Upper lobe of left lung (tissue), 6 donors: ENCODE data around the gene ARID4B. TPM values are rescaled to one million over a fixed set of nuclear protein-coding genes. Genes with fewer than 3 reads are reported as not detected.

Source experiments
- ATAC-seq, 2 donors: fragments of 200-7000 bp; cut with Tn5 transposase; one replicate each; pipeline ENCODE4 v1.9.1; 2022; ENCODE audit warnings: mild to moderate bottlenecking in 2 of 2, moderate library complexity in 2 of 2; ENCODE audit not compliant: low FRiP score in 2 of 2
- DNase-seq, 2 donors: peaks; one replicate each; pipeline ENCODE4 v3.0.0-alpha.2; 2019 to 2020
- H3K27ac ChIP-seq, 4 donors: fragments of 200-600 bp; sonication (generic); one replicate each; pipeline ENCODE4 v1.5.1; 2016 to 2019
- H3K27me3 ChIP-seq, 4 donors: fragments of 200-600 bp; sonication (generic); one replicate each; pipeline ENCODE4 v1.5.1; 2017 to 2019
- H3K36me3 ChIP-seq, 4 donors: fragments of 200-600 bp; sonication (generic); one replicate each; pipeline ENCODE4 v1.5.1; 2016 to 2019
- H3K4me1 ChIP-seq, 4 donors: fragments of 200-600 bp; sonication (generic); one replicate each; pipeline ENCODE4 v1.5.1; 2018 to 2019
- H3K4me3 ChIP-seq, 4 donors: fragments of 200-600 bp; sonication (generic); one replicate each; pipeline ENCODE4 v1.5.1; 2017 to 2019; ENCODE audit warnings: mild to moderate bottlenecking in 2 of 4, moderate library complexity in 1 of 4
- H3K9me3 ChIP-seq, 4 donors: fragments of 200-600 bp; sonication (generic); one replicate each; pipeline ENCODE4 v1.5.1; 2018 to 2019
- CTCF ChIP-seq, 6 experiments: fragments of 450-650 bp in 4 of 6; fragments of 200-600 bp in 2 of 6; sonication (generic) in 2 of 6; IDR thresholded peaks; one replicate each; pipeline ENCODE4 v1.5.1; 2016 to 2019; ENCODE audit warnings: antibody characterized with exemption in 6 of 6
- EP300 ChIP-seq, 4 donors: sonication (generic); formaldehyde crosslinking; IDR thresholded peaks; one replicate each; pipeline ENCODE4 v1.5.1; 2017; ENCODE audit warnings: antibody characterized with exemption in 4 of 4, control low read depth in 2 of 4
- POLR2A ChIP-seq, 4 donors: fragments of 450-650 bp; IDR thresholded peaks; one replicate each; pipeline ENCODE4 v1.5.1; 2016 to 2017; ENCODE audit warnings: antibody characterized with exemption in 4 of 4, mild to moderate bottlenecking in 2 of 4
- POLR2AphosphoS5 ChIP-seq, 2 donors: sonication (generic); formaldehyde crosslinking; IDR thresholded peaks; one replicate each; pipeline ENCODE4 v1.5.1; 2017; ENCODE audit warnings: antibody characterized with exemption in 2 of 2
- WGBS, 2 donors: methylation state at CpG; one replicate each; pipeline ENCODE4 v1.1.5; 2017 to 2018; 5-methylcytosine and 5-hydroxymethylcytosine counted together
- total RNA-seq, 6 donors: library from RNA; depleted of rRNA in 4 of 6; stranded (reverse); fragments of >200 nt in 4 of 6; gene quantifications; one replicate each; pipeline versions ENCODE4 v1.1.0 to v1.2.1, GENCODE V29; 2016 to 2021
- donor health status: DM: no; HTN: no; CAD: no; lungs with moderate emphysema.
- donor health status: DM: no; HTN: yes; CAD: no; lungs with severe emphysema.

Gene ARID4B
- total RNA-seq, 6 donors from 2014 or later = 31.1 to 90.1 (median 51.3) TPM

- DNase-seq (no peak), ATAC-seq (no peak)
- Histone ChIP-seq H3K27ac (no peak overlapping the region), H3K4me1 (peaks cover 0 to 13% (median 0%) of the 10 kb centered on the region in 4 donors), H3K36me3 (peaks cover 3 to 52% (median 22%) of the 10 kb centered on the region in 4 donors), H3K4me3 (no peak overlapping the region), H3K9me3 (no peaks in the 10 kb centered on the region), H3K27me3 (no peaks in the 10 kb centered on the region)
- 95% methylated on average over 4 of the region's 4 CpGs for WGBS, 2 donors
- no peak for TF ChIP-seq EP300 (IDR thresholded peaks at IDR 0.05)
- no peak for TF ChIP-seq CTCF (IDR thresholded peaks at IDR 0.05)
- no peak for TF ChIP-seq POLR2AphosphoS5 (IDR thresholded peaks at IDR 0.05)
- no peak for TF ChIP-seq POLR2A (IDR thresholded peaks at IDR 0.05)
Observed at GRCh38 chr1:235238558-235238957, 89.4 kb downstream of the ARID4B start.

DNA sequence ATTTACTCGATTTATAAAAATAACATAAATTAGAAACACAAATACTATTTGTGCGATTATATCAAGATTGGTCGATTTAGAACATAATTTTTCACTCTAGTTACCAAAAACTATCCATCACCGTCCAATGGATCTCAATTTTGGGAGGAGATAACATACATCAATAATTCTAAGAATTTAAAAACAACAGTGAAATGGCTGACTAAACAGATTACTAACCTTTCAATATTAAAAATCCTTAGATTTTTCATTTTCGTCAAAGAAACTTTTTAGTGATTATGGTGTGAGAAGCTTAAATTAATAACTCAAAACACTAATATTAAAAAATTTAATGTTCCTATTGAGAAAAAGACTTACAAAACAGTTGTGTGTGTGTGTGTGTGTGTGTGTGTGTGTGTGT, 91.9 kb downstream of the ARID4B start:
- Histone ChIP-seq H3K27ac (no peak overlapping the region), H3K4me1 (peaks cover 0 to 10% (median 0%) of the 10 kb centered on the region in 4 donors), H3K27me3 (no peaks in the 10 kb centered on the region), H3K9me3 (no peaks in the 10 kb centered on the region), H3K4me3 (no peak overlapping the region), H3K36me3 (peaks cover 3 to 64% (median 23%) of the 10 kb centered on the region in 4 donors)
- DNase-seq (no peak), ATAC-seq (no peak)
- WGBS, 2 donors = 91 to 96% methylated on average over 5 of the region's 5 CpGs
- no peak for TF ChIP-seq EP300 (IDR thresholded peaks at IDR 0.05)
- TF ChIP-seq POLR2A (IDR thresholded peaks at IDR 0.05) = no peak
- TF ChIP-seq CTCF (IDR thresholded peaks at IDR 0.05) = no peak
- no peak for TF ChIP-seq POLR2AphosphoS5 (IDR thresholded peaks at IDR 0.05)

- H3K36me3 ChIP-seq = peaks cover 0 to 73% (median 20%) of the 10 kb centered on the region in 4 donors
- H3K4me3 ChIP-seq = no peak overlapping the region
- no peaks in the 10 kb centered on the region for H3K27me3 ChIP-seq
- no peak overlapping the region for H3K27ac ChIP-seq
- DNase-seq (no peak), ATAC-seq (no peak)
- 92 to 97% methylated on average over 2 of the region's 2 CpGs for WGBS, 2 donors
- TF ChIP-seq POLR2AphosphoS5 (IDR thresholded peaks at IDR 0.05) (no peak), CTCF (IDR thresholded peaks at IDR 0.05) (no peak), POLR2A (IDR thresholded peaks at IDR 0.05) (no peak), EP300 (IDR thresholded peaks at IDR 0.05) (no peak)
- no peaks in the 10 kb centered on the region for H3K4me1 ChIP-seq
- H3K9me3 ChIP-seq = no peaks in the 10 kb centered on the region
Observed at GRCh38 chr1:235229868-235230267, 98.1 kb downstream of the ARID4B start.

DNA sequence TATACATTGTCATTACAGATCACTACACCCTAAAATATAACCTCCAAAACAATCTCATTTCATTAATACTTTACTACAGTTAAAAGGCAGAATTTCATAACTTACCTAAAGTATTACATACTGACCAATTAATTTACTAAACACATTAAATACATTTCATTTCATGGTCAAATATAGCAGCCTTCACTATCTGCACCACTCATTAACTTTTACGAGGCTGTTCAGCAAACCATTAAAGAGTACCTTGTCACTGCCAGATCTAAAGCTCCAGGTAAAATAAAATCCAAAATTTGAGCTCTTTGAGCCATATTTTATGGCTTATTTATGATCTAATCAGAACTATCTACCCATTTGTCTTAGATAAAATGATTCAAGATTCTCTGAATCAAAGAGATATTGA, 100.6 kb downstream of the ARID4B start:
- Histone ChIP-seq H3K27ac (no peak overlapping the region), H3K27me3 (no peaks in the 10 kb centered on the region), H3K36me3 (peaks cover 3 to 76% (median 28%) of the 10 kb centered on the region in 4 donors), H3K4me1 (no peaks in the 10 kb centered on the region), H3K9me3 (no peaks in the 10 kb centered on the region), H3K4me3 (no peak overlapping the region)
- WGBS, 2 donors = 89 to 98% methylated on average over 1 of the region's 1 CpG
- no peak for DNase-seq
- TF ChIP-seq EP300 (IDR thresholded peaks at IDR 0.05) (no peak), POLR2AphosphoS5 (IDR thresholded peaks at IDR 0.05) (no peak), POLR2A (IDR thresholded peaks at IDR 0.05) (no peak), CTCF (IDR thresholded peaks at IDR 0.05) (no peak)
- ATAC-seq = no peak

- ATAC-seq (no peak), DNase-seq (no peak)
- WGBS, 2 donors = 100% methylated on average over 1 of the region's 1 CpG
- no peak for TF ChIP-seq CTCF (IDR thresholded peaks at IDR 0.05)
- TF ChIP-seq POLR2A (IDR thresholded peaks at IDR 0.05) = no peak
- no peak for TF ChIP-seq POLR2AphosphoS5 (IDR thresholded peaks at IDR 0.05)
- no peak for TF ChIP-seq EP300 (IDR thresholded peaks at IDR 0.05)
- Histone ChIP-seq H3K4me3 (no peak overlapping the region), H3K4me1 (no peaks in the 10 kb centered on the region), H3K27ac (no peak overlapping the region), H3K9me3 (no peaks in the 10 kb centered on the region), H3K36me3 (peaks cover 3 to 81% (median 30%) of the 10 kb centered on the region in 4 donors), H3K27me3 (no peaks in the 10 kb centered on the region)
Observed at GRCh38 chr1:235226933-235227332, 101.0 kb downstream of the ARID4B start.
